VCaP (cell line): ENCODE data around the gene NRXN3.

Experiments used
- H3K27ac ChIP-seq: fragments of 450-650 bp; 2 replicates; pipeline ENCODE4 v1.5.1; 2017
- TF ChIP-seq, protein P1 (sequence below): fragments of 450-650 bp; conservative IDR thresholded peaks from 2 replicates; pipeline ENCODE4 v1.5.1; 2017; ENCODE audit warnings: mild to moderate bottlenecking, moderate library complexity

NRXN3 gene

GRCh38 chr14:79111987-79112501 lies 941.9 kb downstream of the NRXN3 start:
- TF ChIP-seq, protein P1, sequence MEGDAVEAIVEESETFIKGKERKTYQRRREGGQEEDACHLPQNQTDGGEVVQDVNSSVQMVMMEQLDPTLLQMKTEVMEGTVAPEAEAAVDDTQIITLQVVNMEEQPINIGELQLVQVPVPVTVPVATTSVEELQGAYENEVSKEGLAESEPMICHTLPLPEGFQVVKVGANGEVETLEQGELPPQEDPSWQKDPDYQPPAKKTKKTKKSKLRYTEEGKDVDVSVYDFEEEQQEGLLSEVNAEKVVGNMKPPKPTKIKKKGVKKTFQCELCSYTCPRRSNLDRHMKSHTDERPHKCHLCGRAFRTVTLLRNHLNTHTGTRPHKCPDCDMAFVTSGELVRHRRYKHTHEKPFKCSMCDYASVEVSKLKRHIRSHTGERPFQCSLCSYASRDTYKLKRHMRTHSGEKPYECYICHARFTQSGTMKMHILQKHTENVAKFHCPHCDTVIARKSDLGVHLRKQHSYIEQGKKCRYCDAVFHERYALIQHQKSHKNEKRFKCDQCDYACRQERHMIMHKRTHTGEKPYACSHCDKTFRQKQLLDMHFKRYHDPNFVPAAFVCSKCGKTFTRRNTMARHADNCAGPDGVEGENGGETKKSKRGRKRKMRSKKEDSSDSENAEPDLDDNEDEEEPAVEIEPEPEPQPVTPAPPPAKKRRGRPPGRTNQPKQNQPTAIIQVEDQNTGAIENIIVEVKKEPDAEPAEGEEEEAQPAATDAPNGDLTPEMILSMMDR: no peak

DNA sequence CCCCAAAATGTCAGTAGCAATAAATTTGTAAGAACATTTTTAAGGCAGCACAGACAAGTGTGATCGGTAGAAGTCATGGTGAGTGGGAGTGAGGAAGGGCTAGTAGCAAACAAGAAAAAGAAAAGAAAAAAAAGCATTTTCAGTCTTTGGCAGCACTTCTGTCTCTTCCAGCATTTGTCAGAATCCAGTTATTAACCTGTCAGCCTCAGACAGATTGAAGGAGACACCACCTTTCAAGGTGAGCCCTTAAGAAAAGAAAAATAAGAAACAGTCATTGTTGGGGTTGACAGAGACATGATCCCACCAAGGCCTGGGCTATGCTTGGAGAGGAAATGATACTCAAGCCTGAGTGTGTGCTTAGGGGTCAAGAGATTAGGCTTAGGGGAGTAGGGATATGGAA lies 947.4 kb downstream of the NRXN3 start:
- TF ChIP-seq, protein P1: no peak
- H3K27ac ChIP-seq: no peak overlapping the region

More at GRCh38 chr14:79111987-79112501, 941.9 kb downstream of the NRXN3 start:
- H3K27ac ChIP-seq: no peak overlapping the region

DNA sequence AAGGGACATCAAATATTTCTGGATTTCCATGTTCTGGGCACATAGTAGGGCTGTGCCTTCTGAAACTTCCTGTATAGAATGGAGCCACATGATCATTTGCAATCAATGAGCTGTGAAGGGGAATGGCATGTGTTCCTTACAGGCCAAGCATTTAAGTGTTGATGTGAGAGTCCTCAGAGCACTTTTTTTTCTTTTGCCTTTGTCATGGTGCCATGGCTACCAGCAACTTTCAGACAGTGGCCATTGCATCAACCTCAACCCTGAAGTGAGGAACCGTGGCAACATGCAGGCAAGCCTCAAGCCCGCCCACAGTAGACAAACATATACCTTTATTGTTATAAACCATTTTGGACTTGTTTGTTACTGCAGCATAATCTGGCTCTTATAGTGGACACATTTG lies 948.1 kb downstream of the NRXN3 start:
- no peak overlapping the region for H3K27ac ChIP-seq
- TF ChIP-seq, protein P1: no peak

DNA sequence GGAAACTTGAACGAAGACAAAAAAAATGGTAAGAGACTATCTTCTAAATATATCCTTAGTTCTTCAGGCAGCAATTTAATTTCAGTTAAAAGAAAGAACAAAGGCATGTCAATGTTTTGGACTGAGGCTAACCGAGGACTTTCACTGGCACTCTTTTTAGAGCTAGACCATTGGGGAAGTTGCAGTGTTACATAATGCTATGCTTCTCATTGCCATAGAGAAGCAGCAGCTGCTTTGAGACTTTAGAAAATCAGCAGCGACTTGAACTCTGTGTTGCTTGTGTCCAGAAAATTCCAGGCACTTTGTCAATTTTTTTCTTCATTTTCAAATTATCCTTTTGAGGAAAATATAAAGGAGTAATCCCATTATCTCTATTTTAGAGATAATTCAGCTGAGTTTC lies 964.2 kb downstream of the NRXN3 start:
- TF ChIP-seq, protein P1: no peak
- no peak overlapping the region for H3K27ac ChIP-seq

DNA sequence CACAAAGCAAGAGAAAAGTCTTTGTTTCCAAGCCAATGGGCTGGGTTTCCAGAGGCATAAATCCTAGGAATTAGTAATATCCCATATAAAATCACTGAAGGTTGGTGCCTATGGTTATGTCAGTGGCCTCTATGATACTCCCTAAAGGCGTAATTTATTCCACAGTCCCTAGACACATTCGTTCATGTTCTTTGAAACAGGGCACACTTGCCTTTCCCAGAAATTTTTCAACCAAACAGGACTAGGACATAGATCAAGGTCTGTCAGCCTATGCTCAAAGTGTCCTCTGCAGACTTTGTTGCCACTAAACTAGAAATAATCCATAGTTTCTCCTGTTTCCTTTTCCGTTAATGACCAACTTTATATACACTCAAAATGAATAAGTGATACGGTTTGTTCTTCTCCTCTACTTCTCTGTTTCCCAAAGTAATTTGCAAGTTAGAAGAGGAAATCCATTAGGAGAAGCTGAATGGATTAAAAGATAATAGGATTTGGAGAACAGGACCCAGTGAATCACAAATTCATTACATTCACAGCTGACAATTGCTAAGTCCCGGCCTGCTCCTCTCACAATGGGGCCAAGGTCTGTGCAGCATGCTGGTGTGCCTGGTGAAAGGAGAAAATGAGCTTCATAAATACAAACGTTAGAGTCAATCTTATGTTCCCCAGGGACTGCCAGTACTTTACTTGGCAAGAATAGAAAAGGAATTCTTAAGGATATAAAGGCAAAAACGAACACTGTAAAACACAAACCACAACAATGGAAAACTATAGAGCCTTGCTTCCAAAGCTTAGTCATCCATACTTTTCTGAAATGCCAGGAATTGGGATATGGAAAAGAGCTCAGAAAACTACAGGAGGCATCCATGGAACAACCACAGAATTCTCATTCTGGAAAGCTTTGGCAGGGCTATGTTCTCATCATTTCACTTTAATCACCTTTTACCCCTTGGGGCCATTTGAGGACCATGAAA lies 966.2 kb downstream of the NRXN3 start:
- no peak overlapping the region for H3K27ac ChIP-seq
- TF ChIP-seq, protein P1: no peak

DNA sequence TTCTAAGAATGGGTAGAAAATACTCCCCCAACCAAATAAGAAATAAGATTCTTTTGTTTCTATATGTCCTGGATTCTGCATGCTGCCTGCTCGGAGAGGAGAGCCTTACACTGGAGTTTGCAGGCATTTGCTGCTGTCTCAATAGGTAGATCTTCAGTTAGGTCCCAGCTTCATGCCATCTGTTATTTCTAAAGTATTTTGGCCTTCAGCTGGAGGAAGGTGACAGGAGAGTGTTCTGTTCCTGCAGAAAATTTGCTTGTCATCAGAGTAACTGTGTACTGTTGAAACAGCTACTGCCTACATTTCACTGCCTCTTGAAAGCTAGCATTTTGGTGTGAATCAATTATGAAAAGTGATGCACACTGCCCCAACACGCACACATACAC lies 966.9 kb downstream of the NRXN3 start:
- H3K27ac ChIP-seq: no peak overlapping the region
- TF ChIP-seq, protein P1: no peak

DNA sequence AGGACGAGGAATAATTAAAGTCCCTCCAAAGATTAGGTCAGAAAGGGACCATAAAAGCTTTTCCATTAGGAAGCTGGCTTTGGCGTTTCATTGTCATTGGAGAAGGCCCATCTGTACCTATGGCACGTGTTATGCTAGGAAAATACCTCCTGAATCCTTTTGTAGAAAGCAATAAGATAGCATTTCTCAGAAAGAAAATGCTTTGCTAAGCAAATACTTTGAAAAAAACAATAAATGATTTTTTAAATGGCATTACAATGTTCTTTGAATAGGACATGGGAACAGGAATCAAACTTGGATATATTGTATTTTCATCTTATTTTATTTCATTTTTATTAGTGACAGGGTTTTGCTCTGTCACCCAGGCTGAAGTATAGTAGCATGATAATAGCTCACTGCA lies 967.7 kb downstream of the NRXN3 start:
- no peak overlapping the region for H3K27ac ChIP-seq
- TF ChIP-seq, protein P1: no peak
